ENCODE data around the gene ZBTB34.

Gene ZBTB34

GRCh38 chr9:126880947-126881332 lies 20.5 kb downstream of the ZBTB34 start:
- H3K4me3 ChIP-seq (ENCODE audit: low read depth, low read length) = no peak overlapping the region
- no peak for TF ChIP-seq CTCF (IDR thresholded peaks at IDR 0.05; ENCODE audit: low read depth, low read length, missing control alignments)
- no peak for DNase-seq (ENCODE audit: low read depth)

GRCh38 chr9:126882746-126883145 lies 22.3 kb downstream of the ZBTB34 start:
- DNase-seq (ENCODE audit: low read depth) = no peak
- no peak for TF ChIP-seq CTCF (IDR thresholded peaks at IDR 0.05; ENCODE audit: low read depth, low read length, missing control alignments)
- no peak overlapping the region for H3K4me3 ChIP-seq (ENCODE audit: low read depth, low read length)

- no peak for TF ChIP-seq CTCF (IDR thresholded peaks at IDR 0.05; ENCODE audit: low read depth, low read length, missing control alignments)
- DNase-seq (ENCODE audit: low read depth) = no peak
- no peak overlapping the region for H3K4me3 ChIP-seq (ENCODE audit: low read depth, low read length)
These were observed 23.2 kb downstream of the ZBTB34 start for GRCh38 chr9:126883636-126884035.

GRCh38 chr9:126885131-126885641 lies 24.7 kb downstream of the ZBTB34 start:
- H3K4me3 ChIP-seq (ENCODE audit: low read depth, low read length) = no peak overlapping the region
- no peak for DNase-seq (ENCODE audit: low read depth)
- no peak for TF ChIP-seq CTCF (IDR thresholded peaks at IDR 0.05; ENCODE audit: low read depth, low read length, missing control alignments)

- no peak overlapping the region for H3K4me3 ChIP-seq (ENCODE audit: low read depth, low read length)
- no peak for DNase-seq (ENCODE audit: low read depth)
- no peak for TF ChIP-seq CTCF (IDR thresholded peaks at IDR 0.05; ENCODE audit: low read depth, low read length, missing control alignments)
These were observed 25.8 kb downstream of the ZBTB34 start for GRCh38 chr9:126886034-126886822.

- TF ChIP-seq CTCF (IDR thresholded peaks at IDR 0.05; ENCODE audit: low read depth, low read length, missing control alignments) = no peak
- no peak for DNase-seq (ENCODE audit: low read depth)
- no peak overlapping the region for H3K4me3 ChIP-seq (ENCODE audit: low read depth, low read length)
These were observed 26.5 kb downstream of the ZBTB34 start for GRCh38 chr9:126886897-126887296.

- no peak for TF ChIP-seq CTCF (IDR thresholded peaks at IDR 0.05; ENCODE audit: low read depth, low read length, missing control alignments)
- DNase-seq (ENCODE audit: low read depth) = no peak
- H3K4me3 ChIP-seq (ENCODE audit: low read depth, low read length) = no peak overlapping the region
These were observed 31.2 kb downstream of the ZBTB34 start for GRCh38 chr9:126891676-126892075.
